ENCODE data around the gene MCIDAS.

Gene MCIDAS

GRCh38 chr5:55226934-55227663 is at the start of gene MCIDAS:
TSS of gene MCIDAS (minus strand) at chr5:55227315. CDS start at chr5:55227138, 177 bp downstream.
- peak; percentile 76 for DNase-seq

GRCh38 chr5:55276771-55277170 is 49.7 kb upstream of the MCIDAS start:
- no peak for DNase-seq

GRCh38 chr5:55258339-55258738 is 31.2 kb upstream of the MCIDAS start:
- DNase-seq: no peak

GRCh38 chr5:55254802-55255201 is 27.7 kb upstream of the MCIDAS start:
- no peak for DNase-seq

- no peak for DNase-seq
Measured at GRCh38 chr5:55250064-55250463, 22.9 kb upstream of the MCIDAS start.

- DNase-seq: no peak
Measured at GRCh38 chr5:55241746-55242145, 14.6 kb upstream of the MCIDAS start.

GRCh38 chr5:55236800-55237199 is 9.7 kb upstream of the MCIDAS start:
- DNase-seq: no peak

GRCh38 chr5:55234121-55234700 is 7.1 kb upstream of the MCIDAS start:
- DNase-seq: peak; percentile 24

GRCh38 chr5:55232985-55233928 is 6.1 kb upstream of the MCIDAS start, which contains the start of gene CCNO:
TSS of gene CCNO (minus strand) at chr5:55233608. CDS start at chr5:55233523, 85 bp downstream.
- peak; percentile 75 for DNase-seq

GRCh38 chr5:55232271-55232984 is 5.3 kb upstream of the MCIDAS start:
- DNase-seq: peak; percentile 18

GRCh38 chr5:55231919-55232270 is 4.8 kb upstream of the MCIDAS start:
- no peak for DNase-seq

- DNase-seq: peak; percentile 36
Measured at GRCh38 chr5:55231029-55231918, 4.2 kb upstream of the MCIDAS start.

GRCh38 chr5:55230086-55230629 is 3.0 kb upstream of the MCIDAS start:
- no peak for DNase-seq

- no peak for DNase-seq
Measured at GRCh38 chr5:55227664-55228430, 732 bp upstream of the MCIDAS start.

- DNase-seq: peak; percentile 87
Measured at GRCh38 chr5:55226027-55226933, 835 bp downstream of the MCIDAS start.

- DNase-seq: no peak
Measured at GRCh38 chr5:55225346-55225745, 1.8 kb downstream of the MCIDAS start.

- no peak for DNase-seq
Measured at GRCh38 chr5:55223812-55224240, 3.3 kb downstream of the MCIDAS start.

- DNase-seq: peak; percentile 36
Measured at GRCh38 chr5:55222985-55223811, 3.9 kb downstream of the MCIDAS start.
